GM19099 (cell line): ENCODE results near the gene AMZ1.

Experiments used
- POLR2A ChIP-seq: IDR thresholded peaks from 3 replicates; pipeline ENCODE4 v1.6.1; 2011; ENCODE audit warnings: low read depth; ENCODE audit not compliant: insufficient read length; ENCODE audit errors: extremely low read depth

AMZ1 gene

GRCh38 chr7:2687881-2688318 lies at the start of gene AMZ1:
Gene AMZ1 (plus strand): TSS chr7:2688202. CDS start chr7:2700452, 12,250 bp downstream.
- TF ChIP-seq POLR2A, result no peak

GRCh38 chr7:2638224-2638991 lies 49.6 kb upstream of the AMZ1 start:
- no peak for TF ChIP-seq POLR2A

DNA sequence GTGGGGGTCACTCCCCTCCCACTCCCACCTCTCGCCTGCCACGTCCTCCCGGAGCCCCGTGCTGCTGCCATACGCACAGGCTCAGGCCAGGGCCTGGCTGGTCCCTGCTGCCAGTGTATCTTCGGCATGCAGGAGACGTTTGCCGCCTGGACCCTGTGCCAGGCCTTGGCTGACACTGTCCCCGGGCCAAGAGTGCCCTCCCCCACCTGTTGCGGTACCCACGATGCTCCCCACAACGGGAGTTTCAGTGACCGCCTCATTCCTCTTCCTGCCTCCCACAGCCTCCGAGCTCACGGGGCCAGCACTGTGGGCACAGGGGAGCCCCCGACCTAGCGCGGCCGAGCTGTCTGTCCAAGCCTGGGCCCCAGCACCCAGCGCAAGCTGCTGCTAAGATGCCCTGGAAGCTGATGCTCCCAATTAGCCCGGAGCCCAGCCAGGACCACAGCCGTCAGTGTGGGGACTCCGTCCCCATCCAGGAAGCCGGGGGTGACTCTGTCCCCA lies 48.8 kb upstream of the AMZ1 start:
- TF ChIP-seq POLR2A, result no peak

DNA sequence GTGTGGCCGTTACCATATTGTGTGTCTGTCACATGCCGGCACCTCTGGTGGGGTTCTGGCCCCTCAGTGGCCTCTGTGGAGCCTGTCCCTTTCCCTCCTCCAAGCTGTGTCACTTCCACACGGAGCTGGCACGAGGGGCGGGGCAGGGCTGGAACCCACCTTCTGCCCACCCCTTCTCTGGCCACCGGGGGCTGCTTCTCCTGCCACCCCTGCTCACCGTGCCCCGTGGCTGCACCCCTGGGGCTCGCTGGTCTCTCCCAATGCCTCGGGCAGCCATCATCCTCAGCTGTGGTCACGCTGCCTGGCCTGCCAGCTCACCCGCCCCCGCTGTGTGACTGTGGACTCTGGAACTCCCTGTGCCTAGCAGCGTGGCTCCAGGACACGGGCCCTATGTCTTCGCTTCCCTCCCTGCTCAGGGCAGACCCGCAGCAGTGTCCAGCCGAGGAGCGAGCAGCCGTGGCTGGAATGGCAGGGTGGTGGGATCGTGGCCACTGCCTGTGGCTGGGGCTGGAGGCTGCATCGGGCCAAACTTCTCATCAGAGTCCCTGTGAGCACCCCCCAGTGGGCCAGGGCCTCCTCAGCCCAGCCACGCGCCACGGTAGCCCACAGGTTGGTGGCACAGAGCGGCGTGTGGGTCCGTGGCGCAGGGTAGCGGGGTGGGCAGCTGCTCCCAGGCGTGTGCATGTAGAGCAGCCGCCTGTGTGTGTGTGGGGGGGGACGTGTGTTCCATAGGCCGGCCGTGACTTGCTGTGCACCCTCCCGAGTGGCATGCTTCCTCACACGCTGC lies 48.1 kb upstream of the AMZ1 start:
- no peak for TF ChIP-seq POLR2A

GRCh38 chr7:2640482-2640830 lies 47.5 kb upstream of the AMZ1 start:
- no peak for TF ChIP-seq POLR2A

DNA sequence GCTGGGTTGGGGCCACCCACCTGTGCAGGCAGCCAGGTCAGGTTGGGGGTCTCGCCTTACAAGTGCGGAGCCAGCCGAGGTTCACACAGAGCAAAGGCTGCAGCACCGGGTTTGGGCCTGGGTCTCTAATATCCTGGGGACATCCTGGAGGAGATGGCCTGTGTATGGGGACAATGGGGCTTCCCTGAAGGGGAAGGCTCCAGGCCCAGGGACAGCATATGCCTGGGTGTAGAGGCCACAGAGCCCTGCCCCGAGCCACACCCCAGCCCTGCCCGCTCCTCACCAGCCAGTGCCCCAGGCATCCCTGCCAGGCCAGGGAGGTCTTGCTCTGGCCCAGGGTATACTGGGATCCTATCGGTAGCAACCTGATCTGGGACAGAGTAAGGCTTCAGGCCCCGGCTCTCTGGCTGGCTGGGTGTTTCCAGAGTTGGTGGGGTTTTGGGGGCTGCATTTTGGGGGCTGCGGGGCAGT lies 47.1 kb upstream of the AMZ1 start:
- TF ChIP-seq POLR2A, result no peak

DNA sequence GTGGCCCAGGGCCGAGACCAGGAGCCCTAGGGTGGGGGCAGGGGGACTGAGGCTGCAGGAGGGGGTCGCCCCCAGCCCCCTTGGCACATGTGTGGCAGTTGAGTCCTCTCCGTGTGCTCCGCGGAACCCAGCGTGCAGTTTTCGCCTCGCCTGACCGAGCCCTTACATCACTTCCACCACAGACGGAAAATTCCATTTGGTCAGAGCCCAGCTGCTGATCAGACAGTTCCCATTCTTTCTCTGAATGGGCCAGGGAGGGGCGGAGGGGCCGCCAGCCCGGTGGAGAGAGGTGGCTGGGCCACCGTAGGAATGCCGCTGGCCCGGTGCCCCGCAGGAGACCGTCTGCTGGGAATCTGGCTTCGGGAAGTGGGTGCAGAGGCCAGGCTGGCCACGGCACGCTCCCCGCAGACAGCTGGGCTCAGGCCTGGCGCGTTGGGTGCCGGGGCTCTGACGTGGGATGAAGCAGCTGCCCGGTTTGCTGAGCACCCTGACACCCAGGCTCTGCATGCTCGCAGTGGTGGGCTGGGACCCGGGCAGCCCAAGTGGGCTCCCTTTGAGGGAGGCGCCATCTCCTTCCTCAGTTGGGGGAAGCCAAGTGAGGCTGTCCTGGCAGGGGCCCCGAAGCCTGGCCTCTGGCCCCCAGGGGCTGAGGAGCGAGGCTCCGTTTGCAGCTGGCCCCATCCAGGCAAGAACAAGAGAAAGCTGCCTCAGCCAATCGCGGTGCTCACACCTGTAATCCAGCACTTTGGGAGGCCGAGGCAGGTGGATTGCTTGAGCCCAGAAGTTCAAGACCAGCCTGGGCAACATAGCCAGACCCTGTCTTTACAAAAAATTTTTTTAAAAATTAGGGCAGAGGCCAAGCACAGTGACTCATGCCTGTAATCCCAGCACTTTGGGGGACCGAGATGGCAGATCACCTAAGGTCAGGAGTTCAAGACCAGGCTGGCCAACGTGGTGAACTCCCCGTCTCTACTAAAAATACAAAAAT lies 46.3 kb upstream of the AMZ1 start:
- TF ChIP-seq POLR2A, result no peak

DNA sequence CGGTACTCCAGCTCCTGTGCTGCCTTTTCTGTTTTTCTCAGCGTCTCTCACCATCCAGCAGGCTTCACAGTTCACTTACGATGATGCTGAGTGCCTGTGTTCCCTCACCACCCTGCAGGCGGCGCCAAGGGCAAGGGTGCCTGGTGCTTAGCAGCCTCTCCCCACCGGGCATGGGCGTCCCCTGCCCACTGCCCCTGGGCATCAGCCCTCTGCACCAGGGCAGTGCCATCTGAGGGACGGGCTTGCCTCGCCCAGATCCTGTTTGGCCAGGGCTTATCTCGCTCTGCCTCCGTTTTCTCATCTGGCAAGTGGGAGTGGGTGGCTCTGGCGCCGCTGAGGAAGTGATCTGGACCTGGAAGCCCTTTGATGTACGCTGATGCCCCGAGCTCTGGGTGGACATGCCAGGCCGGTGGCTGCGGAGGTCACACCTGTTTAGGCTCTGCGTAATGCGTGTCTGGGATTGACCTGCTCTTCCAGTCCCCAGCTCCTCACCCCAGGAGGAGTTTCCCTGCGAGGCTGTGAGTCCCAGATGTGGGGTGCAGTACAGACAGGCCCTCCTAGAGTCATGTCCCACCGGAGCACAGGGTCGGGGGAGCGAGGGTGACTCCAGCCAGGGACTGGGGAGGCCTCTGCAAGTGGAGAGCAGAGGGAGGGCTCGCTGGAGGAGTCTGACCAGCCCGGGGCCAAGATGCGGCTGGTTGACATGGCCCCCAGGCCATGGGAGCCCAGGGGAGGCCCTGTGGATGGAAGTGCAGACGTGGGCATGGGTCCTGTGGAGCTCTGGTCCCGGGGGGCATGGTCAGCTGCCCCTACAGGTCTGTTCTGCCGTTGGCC lies 44.4 kb upstream of the AMZ1 start:
- no peak for TF ChIP-seq POLR2A

DNA sequence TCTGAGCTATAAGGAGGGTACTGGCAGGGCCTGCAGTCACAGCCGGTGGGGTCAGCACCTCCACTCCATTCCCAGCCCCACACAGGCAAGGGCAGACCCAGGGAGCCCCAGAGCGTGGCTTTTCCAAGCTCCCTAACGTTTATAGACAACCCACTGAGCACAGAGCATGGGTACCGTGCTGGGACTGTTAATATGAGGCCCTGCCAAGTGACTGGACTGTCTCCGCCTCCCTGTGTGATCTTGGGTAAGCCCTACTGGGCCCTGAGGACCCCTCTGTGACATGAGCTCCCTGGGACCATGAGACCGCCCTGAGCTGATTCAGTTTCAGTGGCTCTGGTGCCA lies 43.8 kb upstream of the AMZ1 start:
- TF ChIP-seq POLR2A, result no peak

GRCh38 chr7:2644562-2645273 lies 43.3 kb upstream of the AMZ1 start:
- no peak for TF ChIP-seq POLR2A

DNA sequence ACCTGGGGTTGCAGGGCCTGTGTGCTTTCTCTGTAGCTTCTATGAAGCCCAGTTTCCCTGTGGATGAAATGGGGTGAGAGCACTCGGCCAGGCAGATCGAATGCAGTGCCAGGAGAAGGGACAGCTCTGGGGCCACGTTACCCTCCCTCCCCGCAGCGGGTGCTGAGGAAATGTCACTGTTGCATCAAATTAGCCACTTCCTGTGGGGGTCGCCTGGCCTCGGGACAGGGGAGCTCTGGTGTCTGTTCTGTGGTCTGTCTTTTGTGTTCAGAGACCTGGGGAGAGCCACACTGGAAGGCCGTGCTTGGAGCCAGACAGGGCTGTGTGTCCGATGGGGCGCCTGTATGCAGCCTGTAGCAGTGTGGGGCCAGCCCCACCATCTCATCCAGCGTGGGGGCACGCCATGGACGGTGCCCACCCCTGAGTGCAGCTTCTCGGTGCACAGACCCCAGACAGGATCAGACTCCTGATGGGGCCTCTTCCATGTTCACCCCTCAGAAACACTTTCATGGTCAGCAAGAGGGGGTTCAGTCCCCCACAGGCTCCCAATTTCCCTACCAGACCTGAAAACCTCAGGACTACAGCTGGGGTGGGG lies 42.6 kb upstream of the AMZ1 start:
- TF ChIP-seq POLR2A, result peak; percentile 44

DNA sequence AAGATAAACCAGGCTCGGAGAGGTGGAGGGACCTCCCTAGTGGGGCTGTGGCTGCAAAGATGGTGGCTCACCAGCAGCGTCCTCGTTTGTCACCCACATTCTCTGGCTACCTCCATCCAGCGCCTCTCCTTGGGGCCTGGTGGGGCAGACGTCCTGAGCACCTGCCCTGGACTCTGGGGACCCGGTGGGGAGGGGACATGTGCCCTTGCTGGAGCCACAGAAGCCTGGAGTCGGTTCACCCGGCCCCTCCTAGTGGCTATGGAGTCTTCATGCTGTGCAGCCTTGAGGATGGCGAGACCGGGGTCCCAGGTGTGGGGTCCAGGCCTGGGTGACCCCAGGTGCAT lies 41.7 kb upstream of the AMZ1 start:
- no peak for TF ChIP-seq POLR2A
